ENCODE results near the gene AGAP3. TPM values are rescaled to one million over a fixed set of nuclear protein-coding genes. Genes with fewer than 3 reads are reported as not detected.

The AGAP3 gene
- total RNA-seq, 1 experiment from 2014 or later = 126 TPM

- no peak for TF ChIP-seq ZNF274 (IDR thresholded peaks at IDR 0.05; ENCODE audit: low read depth, low read length)
- peak; percentile 69 for TF ChIP-seq POLR2AphosphoS5 (IDR thresholded peaks at IDR 0.05; ENCODE audit: low read depth, low read length)
- TF ChIP-seq TCF7L2 (IDR thresholded peaks at IDR 0.05; ENCODE audit: borderline replicate concordance, extremely low read depth, insufficient read depth, insufficient read length) = no peak
Measured at GRCh38 chr7:151059367-151060112, 26.7 kb upstream of the AGAP3 start, which contains the start of gene SLC4A2 (continued).

DNA sequence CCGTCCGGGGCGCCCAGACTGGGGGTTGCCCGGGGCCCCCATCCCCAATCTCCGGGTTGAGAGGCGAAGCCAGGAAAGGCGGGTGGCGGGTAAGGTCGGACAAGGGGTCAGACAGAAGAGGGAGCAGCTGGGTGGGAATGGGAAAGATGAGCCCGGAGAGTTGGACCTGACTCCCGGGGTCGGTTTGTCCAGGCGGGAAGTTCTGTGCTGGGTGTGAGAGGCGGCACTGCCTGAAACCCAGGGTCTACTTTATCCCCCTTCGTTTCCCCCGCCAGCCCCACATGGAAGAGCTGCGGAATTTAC lies 26.2 kb upstream of the AGAP3 start:
- intact Hi-C loops (cut with micrococcal nuclease) = no loop called here
- Histone ChIP-seq H3K9me2 (ENCODE audit: insufficient read depth) (no peaks in the 10 kb centered on the region), H3K4me3 (replicated peaks in 1 of 2; ENCODE audit: low read depth in 1 of 2, low read length in 2 of 2) (peak overlapping the region; percentile 81 to 90), H4K20me1 (ENCODE audit: insufficient read depth) (no peaks in the 10 kb centered on the region), H2AFZ (ENCODE audit: low read depth, low read length, poor library complexity, severe bottlenecking) (no peak overlapping the region), H3K27ac (ENCODE audit: low read depth, low read length) (peak overlapping the region; percentile 87), H3K9me3 (ENCODE audit: control insufficient read depth in 1 of 2, insufficient read depth in 1 of 2, low read depth in 1 of 2, low read length in 2 of 2) (no peaks in the 10 kb centered on the region), H3K79me2 (ENCODE audit: insufficient read depth, low read length) (peaks cover 51% of the 10 kb centered on the region), H3K4me2 (ENCODE audit: low read length) (peak overlapping the region; percentile 95), H3K4me1 (ENCODE audit: control insufficient read depth in 1 of 2, insufficient read depth in 2 of 2, low read length in 2 of 2) (peaks cover 28 to 52% of the 10 kb centered on the region in 2 experiments), H3K27me3 (ENCODE audit: insufficient read depth, low read length) (no peaks in the 10 kb centered on the region), H3K9ac (ENCODE audit: low read length) (peak overlapping the region; percentile 91), H3K36me3 (ENCODE audit: control insufficient read depth in 1 of 2, insufficient read depth in 2 of 2, low read length in 2 of 2) (peaks cover 1 to 11% of the 10 kb centered on the region in 2 experiments)
- DNase-seq (ENCODE audit: low read depth, low spot score) = no peak
- ATAC-seq = no peak
- TF ChIP-seq, protein P1, sequence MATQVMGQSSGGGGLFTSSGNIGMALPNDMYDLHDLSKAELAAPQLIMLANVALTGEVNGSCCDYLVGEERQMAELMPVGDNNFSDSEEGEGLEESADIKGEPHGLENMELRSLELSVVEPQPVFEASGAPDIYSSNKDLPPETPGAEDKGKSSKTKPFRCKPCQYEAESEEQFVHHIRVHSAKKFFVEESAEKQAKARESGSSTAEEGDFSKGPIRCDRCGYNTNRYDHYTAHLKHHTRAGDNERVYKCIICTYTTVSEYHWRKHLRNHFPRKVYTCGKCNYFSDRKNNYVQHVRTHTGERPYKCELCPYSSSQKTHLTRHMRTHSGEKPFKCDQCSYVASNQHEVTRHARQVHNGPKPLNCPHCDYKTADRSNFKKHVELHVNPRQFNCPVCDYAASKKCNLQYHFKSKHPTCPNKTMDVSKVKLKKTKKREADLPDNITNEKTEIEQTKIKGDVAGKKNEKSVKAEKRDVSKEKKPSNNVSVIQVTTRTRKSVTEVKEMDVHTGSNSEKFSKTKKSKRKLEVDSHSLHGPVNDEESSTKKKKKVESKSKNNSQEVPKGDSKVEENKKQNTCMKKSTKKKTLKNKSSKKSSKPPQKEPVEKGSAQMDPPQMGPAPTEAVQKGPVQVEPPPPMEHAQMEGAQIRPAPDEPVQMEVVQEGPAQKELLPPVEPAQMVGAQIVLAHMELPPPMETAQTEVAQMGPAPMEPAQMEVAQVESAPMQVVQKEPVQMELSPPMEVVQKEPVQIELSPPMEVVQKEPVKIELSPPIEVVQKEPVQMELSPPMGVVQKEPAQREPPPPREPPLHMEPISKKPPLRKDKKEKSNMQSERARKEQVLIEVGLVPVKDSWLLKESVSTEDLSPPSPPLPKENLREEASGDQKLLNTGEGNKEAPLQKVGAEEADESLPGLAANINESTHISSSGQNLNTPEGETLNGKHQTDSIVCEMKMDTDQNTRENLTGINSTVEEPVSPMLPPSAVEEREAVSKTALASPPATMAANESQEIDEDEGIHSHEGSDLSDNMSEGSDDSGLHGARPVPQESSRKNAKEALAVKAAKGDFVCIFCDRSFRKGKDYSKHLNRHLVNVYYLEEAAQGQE (IDR thresholded peaks at IDR 0.05; ENCODE audit: low read depth) = no peak
- no peak for TF ChIP-seq ELF1 (IDR thresholded peaks at IDR 0.05; ENCODE audit: borderline replicate concordance, low read depth)
- 0 out of 6 replicates have a peak, but pooled peaks of 1 of the 3 experiments have one; percentile 4 for TF ChIP-seq CTCF (IDR thresholded peaks at IDR 0.05 in 2 of 3, conservative IDR thresholded peaks at IDR 0.05 in 1 of 3; ENCODE audit: borderline replicate concordance in 1 of 3, insufficient read depth in 1 of 3, low read depth in 2 of 3, low read length in 2 of 3)
- no TSS peak for BruUV-seq (replicated peaks)
- ChIA-PET POLR2A (interaction anchor here (1.4 to 1.5 kb wide), 2 partner anchors 21 to 32 kb away, joined by 4 to 13 read pairs; partner anchors contain the start of genes ABCB8 and FASTK), RAD21 (ENCODE audit: low non-redundant PET in 1 of 2, low total read pairs in 2 of 2, uncharacterized antibody in 2 of 2, unreplicated experiment in 2 of 2) (interaction anchor here in 1 of 2 experiments (1.0 kb wide), 1 partner anchor 51 kb away, joined by 3 read pairs; no protein-coding TSS in a partner anchor), CTCF (interaction anchor here (1.0 kb wide), 1 partner anchor 50 kb away, joined by 3 read pairs; no protein-coding TSS in a partner anchor)
